Measurements from ENCODE around the gene CIDEB. TPM values are rescaled to one million over a fixed set of nuclear protein-coding genes. Genes with fewer than 3 reads are reported as not detected.

The CIDEB gene
- total and polyA plus RNA-seq, 2 of the 4 experiments (the other 2 are of a cell fraction) = under 0.01 to 0.19 TPM

DNA sequence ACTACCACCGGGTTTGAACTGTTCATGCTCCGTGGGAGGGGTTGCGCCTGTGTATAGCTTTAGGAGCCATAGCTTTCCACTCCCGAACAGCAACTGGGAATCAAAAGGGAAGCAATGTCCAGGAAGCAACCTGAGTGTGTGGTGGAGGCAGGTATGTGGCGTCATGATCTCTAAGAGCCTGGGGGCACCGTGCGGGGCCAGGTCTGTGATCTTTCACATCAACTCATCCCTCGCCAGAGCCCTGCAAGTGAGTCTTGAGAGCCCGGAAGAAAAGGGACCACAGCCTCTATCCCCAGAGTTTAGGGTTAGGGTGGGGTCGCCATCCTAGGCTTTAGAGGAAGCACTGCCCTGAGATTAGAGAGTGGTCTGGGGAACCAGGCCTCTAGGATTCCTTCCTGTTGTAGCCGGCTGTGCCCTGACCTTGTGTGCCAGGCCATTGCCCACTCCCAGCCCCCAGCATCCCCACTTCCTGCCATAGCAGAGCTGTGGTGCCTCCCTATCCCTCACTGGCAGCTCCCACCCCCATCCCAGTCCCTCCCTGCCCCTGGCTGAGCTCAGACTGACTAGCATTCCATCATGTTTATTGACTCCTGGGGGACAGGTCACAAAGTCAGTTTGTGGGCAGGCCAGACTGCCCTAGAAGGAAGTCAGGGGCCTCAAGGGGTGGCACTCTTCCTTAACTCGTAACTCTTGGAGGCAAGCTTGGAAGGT lies 27.8 kb upstream of the CIDEB start:
- Histone ChIP-seq H3K4me1 (ENCODE audit: control insufficient read depth, insufficient read depth, low read length) (peaks cover 3% of the 10 kb centered on the region; the same call in 1 of the 2 replicates), H4K91ac (ENCODE audit: insufficient read depth, low read depth, low read length) (no peak overlapping the region), H3K9ac (ENCODE audit: low read depth, low read length) (no peak overlapping the region), H3K56ac (ENCODE audit: extremely low read depth, insufficient read depth, low read length) (no peak overlapping the region), H2BK5ac (ENCODE audit: low read depth, low read length, poor library complexity, severe bottlenecking) (no peak overlapping the region), H2BK20ac (ENCODE audit: low read depth, low read length) (no peak overlapping the region), H4K5ac (ENCODE audit: low read depth, low read length) (no peak overlapping the region), H3K4me2 (ENCODE audit: low read depth, low read length) (no peak overlapping the region), H3K79me1 (ENCODE audit: low read depth in 1 of 2, low read length in 2 of 2) (no peaks in the 10 kb centered on the region), H3K4me3 (ENCODE audit: insufficient read depth, low read depth, low read length) (no peak overlapping the region), H3K18ac (ENCODE audit: low read depth, low read length) (no peak overlapping the region), H3K9me3 (ENCODE audit: control insufficient read depth, insufficient read depth, low read length) (no peaks in the 10 kb centered on the region; the same call in 1 of the 2 replicates), H2BK15ac (ENCODE audit: low read depth, low read length) (no peak overlapping the region), H2AK5ac (ENCODE audit: low read depth, low read length) (0 out of 2 replicates have a peak overlapping the region, but pooled peaks have one; percentile 16), H2AFZ (replicated peaks; ENCODE audit: low read length, poor library complexity) (no peak overlapping the region), H2AK9ac (replicated peaks; ENCODE audit: low read depth, low read length, poor library complexity) (no peak overlapping the region), H2BK120ac (ENCODE audit: low read depth, low read length) (no peak overlapping the region), H3K9me1 (ENCODE audit: insufficient read depth, low read length) (no peaks in the 10 kb centered on the region), H4K20me1 (ENCODE audit: insufficient read depth, low read length) (no peaks in the 10 kb centered on the region), H3K4ac (ENCODE audit: low read depth, low read length) (no peak overlapping the region), H3K27ac (ENCODE audit: insufficient read depth, low read length) (no peak overlapping the region), H3K27me3 (ENCODE audit: control insufficient read depth, insufficient read depth, low read length) (peaks cover 75% of the 10 kb centered on the region), H3K36me3 (ENCODE audit: control insufficient read depth, insufficient read depth, low read length) (no peaks in the 10 kb centered on the region), H4K8ac (ENCODE audit: low read depth in 2 of 2, low read length in 2 of 2) (no peak overlapping the region), H3K14ac (replicated peaks; ENCODE audit: low read depth, low read length) (no peak overlapping the region), H3K23ac (ENCODE audit: low read depth, low read length) (no peak overlapping the region)
- no CpG with 5 or more reads among the region's 12 CpGs for WGBS, 2 experiments (ENCODE audit: extremely low coverage in 2 of 2, insufficient read length in 1 of 2)
- no peak for TF ChIP-seq SMC3 (IDR thresholded peaks at IDR 0.05; ENCODE audit: low read depth, low read length)
- TF ChIP-seq, protein P1, sequence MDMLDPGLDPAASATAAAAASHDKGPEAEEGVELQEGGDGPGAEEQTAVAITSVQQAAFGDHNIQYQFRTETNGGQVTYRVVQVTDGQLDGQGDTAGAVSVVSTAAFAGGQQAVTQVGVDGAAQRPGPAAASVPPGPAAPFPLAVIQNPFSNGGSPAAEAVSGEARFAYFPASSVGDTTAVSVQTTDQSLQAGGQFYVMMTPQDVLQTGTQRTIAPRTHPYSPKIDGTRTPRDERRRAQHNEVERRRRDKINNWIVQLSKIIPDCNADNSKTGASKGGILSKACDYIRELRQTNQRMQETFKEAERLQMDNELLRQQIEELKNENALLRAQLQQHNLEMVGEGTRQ (IDR thresholded peaks at IDR 0.05; ENCODE audit: low read depth, low read length) = no peak
- TF ChIP-seq BHLHE40 (IDR thresholded peaks at IDR 0.05; ENCODE audit: low read depth, low read length) = no peak
- TF ChIP-seq CHD1 (IDR thresholded peaks at IDR 0.05; ENCODE audit: low read depth, low read length) = no peak
- TF ChIP-seq MAZ (IDR thresholded peaks at IDR 0.05; ENCODE audit: borderline replicate concordance, low read depth, low read length) = no peak
- TF ChIP-seq RFX5 (IDR thresholded peaks at IDR 0.05; ENCODE audit: low read depth, low read length) = no peak
- TF ChIP-seq, protein P2, sequence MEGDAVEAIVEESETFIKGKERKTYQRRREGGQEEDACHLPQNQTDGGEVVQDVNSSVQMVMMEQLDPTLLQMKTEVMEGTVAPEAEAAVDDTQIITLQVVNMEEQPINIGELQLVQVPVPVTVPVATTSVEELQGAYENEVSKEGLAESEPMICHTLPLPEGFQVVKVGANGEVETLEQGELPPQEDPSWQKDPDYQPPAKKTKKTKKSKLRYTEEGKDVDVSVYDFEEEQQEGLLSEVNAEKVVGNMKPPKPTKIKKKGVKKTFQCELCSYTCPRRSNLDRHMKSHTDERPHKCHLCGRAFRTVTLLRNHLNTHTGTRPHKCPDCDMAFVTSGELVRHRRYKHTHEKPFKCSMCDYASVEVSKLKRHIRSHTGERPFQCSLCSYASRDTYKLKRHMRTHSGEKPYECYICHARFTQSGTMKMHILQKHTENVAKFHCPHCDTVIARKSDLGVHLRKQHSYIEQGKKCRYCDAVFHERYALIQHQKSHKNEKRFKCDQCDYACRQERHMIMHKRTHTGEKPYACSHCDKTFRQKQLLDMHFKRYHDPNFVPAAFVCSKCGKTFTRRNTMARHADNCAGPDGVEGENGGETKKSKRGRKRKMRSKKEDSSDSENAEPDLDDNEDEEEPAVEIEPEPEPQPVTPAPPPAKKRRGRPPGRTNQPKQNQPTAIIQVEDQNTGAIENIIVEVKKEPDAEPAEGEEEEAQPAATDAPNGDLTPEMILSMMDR (conservative IDR thresholded peaks at IDR 0.05; ENCODE audit: low read depth, low read length) = no peak
- TF ChIP-seq, protein P3, sequence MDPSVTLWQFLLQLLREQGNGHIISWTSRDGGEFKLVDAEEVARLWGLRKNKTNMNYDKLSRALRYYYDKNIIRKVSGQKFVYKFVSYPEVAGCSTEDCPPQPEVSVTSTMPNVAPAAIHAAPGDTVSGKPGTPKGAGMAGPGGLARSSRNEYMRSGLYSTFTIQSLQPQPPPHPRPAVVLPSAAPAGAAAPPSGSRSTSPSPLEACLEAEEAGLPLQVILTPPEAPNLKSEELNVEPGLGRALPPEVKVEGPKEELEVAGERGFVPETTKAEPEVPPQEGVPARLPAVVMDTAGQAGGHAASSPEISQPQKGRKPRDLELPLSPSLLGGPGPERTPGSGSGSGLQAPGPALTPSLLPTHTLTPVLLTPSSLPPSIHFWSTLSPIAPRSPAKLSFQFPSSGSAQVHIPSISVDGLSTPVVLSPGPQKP (IDR thresholded peaks at IDR 0.05; ENCODE audit: borderline replicate concordance, low read depth, low read length) = no peak
- in situ Hi-C loops (cut with MboI; ENCODE audit: low sequenced_read_pairs) = no loop called here
- no peak for DNase-seq
- CTCF ChIA-PET = interaction anchor here (0.9 to 1.0 kb wide), 2 partner anchors 96 kb away, joined by 3 read pairs; no protein-coding TSS in a partner anchor
- intact Hi-C loops (cut with micrococcal nuclease) = no loop called here
- POLR2A ChIA-PET (ENCODE audit: unreplicated experiment) = interaction anchor here (0.6 kb wide), 1 partner anchor 99 kb away, joined by 3 read pairs; no protein-coding TSS in a partner anchor
- dilution Hi-C loops (cut with HindIII; ENCODE audit: low sequenced_read_pairs, unreplicated experiment) = no loop called here
- no TSS peak for BruUV-seq (replicated peaks)
- ATAC-seq (ENCODE audit: low read depth) = no peak
